HCT116 (cell line): ENCODE data around the gene PMEPA1. TPM values are rescaled to one million over a fixed set of nuclear protein-coding genes. Genes with fewer than 3 reads are reported as not detected.

Experiments used
- ATAC-seq: fragments of 200-7000 bp; cut with Tn5 transposase; 2 replicates; pipeline ENCODE4 v1.9.1; 2020; ENCODE audit warnings: mild to moderate bottlenecking, moderate library complexity
- BruUV-seq: library from RNA; stranded (reverse); fragments of 400-500 nt; replicated peaks from 2 replicates; lab custom pipeline; 2021; lab: Mats Ljungman, UMichigan
- CTCF ChIA-PET: fragments of 300-600 bp; sonication (Branson Sonifier 250); formaldehyde crosslinking; loops from one replicate; lab custom pipeline; 2021; ENCODE audit warnings: antibody characterized with exemption; lab: Charles Lee
- POLR2A ChIA-PET: fragments of 300-600, 350-600 bp; sonication (Branson Sonifier 250); formaldehyde crosslinking; loops from one replicate; lab custom pipeline; 2021; ENCODE audit warnings: antibody characterized with exemption; lab: Charles Lee
- RAD21 ChIA-PET, 2 experiments: fragments of 300-600 bp; sonication (Branson Sonifier 250); formaldehyde crosslinking; loops; one replicate each; lab custom pipeline; 2023; ENCODE audit warnings: low total read pairs in 2 of 2; ENCODE audit not compliant: uncharacterized antibody in 2 of 2, unreplicated experiment in 2 of 2, low non-redundant PET in 1 of 2; lab: Charles Lee
- DNase-seq: peaks from one replicate; pipeline ENCODE4 v3.0.0-alpha.2; 2010; ENCODE audit warnings: low read depth, low spot score
- H2AFZ ChIP-seq: fragments of 200-600 bp; shearing (Covaris generic), sonication (generic); 2 replicates; pipeline ENCODE4 v1.6.1; 2017; ENCODE audit warnings: low read depth, mixed run types, mixed read lengths, antibody characterized with exemption, low read length; ENCODE audit not compliant: poor library complexity, severe bottlenecking
- H3K27ac ChIP-seq: 2 replicates; pipeline ENCODE4 v1.5.1; 2012; ENCODE audit warnings: low read depth, low read length
- H3K27me3 ChIP-seq: fragments of 200-600 bp; sonication (generic); 2 replicates; pipeline ENCODE4 v1.6.1; 2016; ENCODE audit warnings: mixed run types, low read length, mixed read lengths; ENCODE audit not compliant: insufficient read depth
- H3K36me3 ChIP-seq, 2 experiments: fragments of 200-500 bp in 1 of 2; fragments of 200-600 bp in 1 of 2; sonication (Bioruptor generic) in 1 of 2; sonication (generic) in 1 of 2; 2 replicates each; pipeline versions ENCODE4 v1.5.1 to v1.6.1; 2014 to 2016; ENCODE audit warnings: low read length in 2 of 2, inconsistent platforms in 1 of 2, mixed read lengths in 1 of 2, mixed run types in 1 of 2; ENCODE audit not compliant: insufficient read depth in 2 of 2, control insufficient read depth in 1 of 2
- H3K4me1 ChIP-seq, 2 experiments: fragments of 200-600 bp in 1 of 2; sonication (generic) in 1 of 2; 2 replicates each; pipeline versions ENCODE4 v1.5.1 to v1.6.1; 2012 to 2017; ENCODE audit warnings: low read length in 2 of 2, inconsistent platforms in 1 of 2, mild to moderate bottlenecking in 1 of 2, mixed read lengths in 1 of 2, mixed run types in 1 of 2, moderate library complexity in 1 of 2; ENCODE audit not compliant: insufficient read depth in 2 of 2, control insufficient read depth in 1 of 2
- H3K4me2 ChIP-seq: fragments of 200-600 bp; sonication (generic); 2 replicates; pipeline ENCODE4 v1.6.1; 2017; ENCODE audit warnings: mixed run types, low read length, mixed read lengths
- H3K4me3 ChIP-seq, 2 experiments: fragments of 200-600 bp in 1 of 2; sonication (generic) in 1 of 2; replicated peaks in 1 of 2; 2 replicates each; pipeline ENCODE4 v1.5.1; 2011 to 2016; ENCODE audit warnings: low read length in 2 of 2, control low read depth in 1 of 2, low read depth in 1 of 2, mild to moderate bottlenecking in 1 of 2, mixed read lengths in 1 of 2, mixed run types in 1 of 2
- H3K79me2 ChIP-seq: fragments of 200-600 bp; sonication (generic); 2 replicates; pipeline ENCODE4 v1.6.1; 2017; ENCODE audit warnings: mild to moderate bottlenecking, mixed run types, low read length, moderate library complexity, mixed read lengths; ENCODE audit not compliant: insufficient read depth
- H3K9ac ChIP-seq: fragments of 200-600 bp; sonication (generic); 2 replicates; pipeline ENCODE4 v1.6.1; 2016; ENCODE audit warnings: low read length, mixed read lengths
- H3K9me2 ChIP-seq: fragments of 200-600 bp; sonication (generic), shearing (Covaris generic); 2 replicates; pipeline ENCODE4 v1.6.1; 2017; ENCODE audit warnings: mixed run types, mild to moderate bottlenecking, moderate library complexity; ENCODE audit not compliant: insufficient read depth
- H3K9me3 ChIP-seq, 2 experiments: fragments of 200-500 bp in 1 of 2; fragments of 200-600 bp in 1 of 2; sonication (Bioruptor generic) in 1 of 2; sonication (generic) in 1 of 2; 2 replicates each; pipeline ENCODE4 v1.6.1; 2014 to 2017; ENCODE audit warnings: low read length in 2 of 2, mixed read lengths in 2 of 2, inconsistent platforms in 1 of 2, low read depth in 1 of 2, mild to moderate bottlenecking in 1 of 2, mixed run types in 1 of 2, moderate library complexity in 1 of 2; ENCODE audit not compliant: control insufficient read depth in 1 of 2, insufficient read depth in 1 of 2
- H4K20me1 ChIP-seq: fragments of 200-600 bp; sonication (generic), shearing (Covaris generic); 2 replicates; pipeline ENCODE4 v1.6.1; 2017; ENCODE audit warnings: mixed run types, mild to moderate bottlenecking, moderate library complexity; ENCODE audit not compliant: insufficient read depth
- CBX3 ChIP-seq: IDR thresholded peaks from 2 replicates; pipeline ENCODE4 v1.6.1; 2012; ENCODE audit warnings: low read depth
- CTCF ChIP-seq, 3 experiments: fragments of 200-600 bp in 1 of 3; sonication (generic) in 1 of 3; IDR thresholded peaks in 2 of 3; conservative IDR thresholded peaks in 1 of 3; 2 replicates each; pipeline ENCODE4 v1.5.1; 2012 to 2017; ENCODE audit warnings: low read depth in 2 of 3, low read length in 2 of 3, antibody characterized with exemption in 1 of 3, borderline replicate concordance in 1 of 3, control low read depth in 1 of 3, mild to moderate bottlenecking in 1 of 3, mixed read lengths in 1 of 3, mixed run types in 1 of 3, moderate library complexity in 1 of 3; ENCODE audit not compliant: insufficient read depth in 1 of 3
- RAD21 ChIP-seq: IDR thresholded peaks from 2 replicates; pipeline ENCODE4 v1.6.1; 2012; ENCODE audit warnings: low read depth, mild to moderate bottlenecking
- TCF7L2 ChIP-seq: IDR thresholded peaks from 2 replicates; pipeline ENCODE4 v1.7.0; 2011; ENCODE audit warnings: borderline replicate concordance, inconsistent platforms; ENCODE audit not compliant: insufficient read depth, insufficient read length; ENCODE audit errors: extremely low read depth
- intact Hi-C: fragments of 100-400 bp; cut with micrococcal nuclease; formaldehyde crosslinking; loops from 2 replicates; pipeline ENCODE4 v1.10.0; 2022
- total RNA-seq: library from RNA; stranded (reverse); gene quantifications from one replicate; pipeline ENCODE4 v1.2.1, GENCODE V29; 2021; ENCODE audit not compliant: unreplicated experiment

PMEPA1 gene
- total RNA-seq, 1 experiment from 2014 or later = 0.64 TPM

DNA sequence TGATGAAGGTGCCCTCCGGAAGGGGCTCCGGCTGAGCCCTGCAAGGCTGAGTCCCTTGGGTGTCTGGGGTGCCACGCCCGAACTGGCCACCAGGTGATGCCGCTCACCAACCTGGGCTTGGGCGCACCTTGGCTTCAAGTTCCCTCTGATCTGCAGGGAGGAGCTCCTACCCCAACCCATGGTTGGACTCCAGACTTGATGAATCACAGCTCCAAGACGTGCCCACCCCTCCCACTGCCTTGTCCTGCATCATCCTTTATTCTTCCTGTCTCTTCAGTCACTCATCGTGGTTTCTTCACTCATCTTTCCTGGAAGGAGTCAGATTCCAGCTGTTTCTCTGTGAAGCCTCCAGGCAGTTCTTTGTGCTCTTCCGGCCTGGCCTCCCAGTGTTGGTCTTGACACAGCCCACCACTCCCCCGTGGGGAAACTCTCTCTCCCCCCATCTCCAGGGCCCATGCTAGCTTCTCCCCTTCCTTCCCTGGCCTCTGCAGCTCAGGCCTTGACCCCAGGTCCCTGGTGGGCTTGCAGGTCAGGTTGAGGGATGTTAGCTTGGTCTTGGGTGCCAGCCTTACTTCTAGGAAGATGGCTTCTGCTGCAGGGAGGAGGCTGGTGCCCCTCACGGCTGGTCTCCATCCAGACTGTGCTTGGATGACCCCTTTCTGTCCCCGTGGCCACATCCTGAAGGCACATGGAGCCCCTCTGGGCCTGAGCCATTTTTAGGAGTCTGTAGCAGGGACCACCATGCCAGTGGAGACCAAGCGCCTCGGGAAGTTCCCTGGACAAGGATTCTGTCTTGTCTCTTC, 87.0 kb downstream of the PMEPA1 start:
- Histone ChIP-seq H3K4me1 (peaks cover 6 to 14% of the 10 kb centered on the region in 2 experiments), H3K9me2 (no peaks in the 10 kb centered on the region)
- ATAC-seq = peak; percentile 94
- CTCF ChIA-PET = interaction anchor here (0.7 to 3.1 kb wide), 16 partner anchors 10 to 588 kb away, joined by 3 to 23 read pairs (median 4); no protein-coding TSS in a partner anchor
- TF ChIP-seq RAD21 (peak; percentile 81), TCF7L2 (peak; percentile 51), CTCF (IDR thresholded peaks at IDR 0.05 in 2 of 3, conservative IDR thresholded peaks at IDR 0.05 in 1 of 3; ENCODE audit: borderline replicate concordance in 1 of 3, insufficient read depth in 1 of 3, low read depth in 2 of 3, low read length in 2 of 3) (peak; percentile 67 to 97 (median 90)), CBX3 (no peak)
- TF ChIP-seq, all 23 proteins: peak for 3
- BruUV-seq = no TSS peak
- H3K4me3 ChIP-seq = no peak overlapping the region
- H3K9me3 ChIP-seq = no peaks in the 10 kb centered on the region
- H3K27ac ChIP-seq = no peak overlapping the region
- peak; percentile 45 for DNase-seq
- ChIA-PET RAD21 (interaction anchor here (0.6 to 1.0 kb wide), 5 partner anchors 26 to 585 kb away, joined by 3 to 5 read pairs (median 3); no protein-coding TSS in a partner anchor), POLR2A (interaction anchor here (1.1 kb wide), 1 partner anchor 464 kb away, joined by 3 read pairs; no protein-coding TSS in a partner anchor)
- H3K79me2 ChIP-seq = no peaks in the 10 kb centered on the region
- no peak overlapping the region for H3K9ac ChIP-seq
- H3K36me3 ChIP-seq = no peaks in the 10 kb centered on the region
- intact Hi-C loops = loop anchor here (1.0 to 10.0 kb wide), 3 partner anchors 465 to 582 kb away; no protein-coding TSS in a partner anchor
- no peak overlapping the region for H3K4me2 ChIP-seq
- H4K20me1 ChIP-seq = no peaks in the 10 kb centered on the region
- H3K27me3 ChIP-seq = peaks cover 24% of the 10 kb centered on the region; the same call in 1 of the 2 replicates
- no peak overlapping the region for H2AFZ ChIP-seq
